BE2C (cell line): Measurements from ENCODE around the gene PRR35.

Experiments
- DNase-seq: peaks from one replicate; pipeline ENCODE4 v3.0.0-alpha.2; 2020
- H3K27me3 ChIP-seq: fragments of 250-450 bp; sonication (Bioruptor Pico); 2 replicates; pipeline ENCODE4 v1.5.1; 2020; ENCODE audit warnings: mild to moderate bottlenecking
- H3K36me3 ChIP-seq: fragments of 250-450 bp; sonication (Bioruptor Pico); 2 replicates; pipeline ENCODE4 v1.5.1; 2020; ENCODE audit warnings: mild to moderate bottlenecking
- H3K4me1 ChIP-seq: fragments of 250-450 bp; sonication (Bioruptor Pico); 2 replicates; pipeline ENCODE4 v1.5.1; 2020
- H3K4me3 ChIP-seq: 2 replicates; pipeline ENCODE4 v1.5.1; 2011; ENCODE audit warnings: low read depth, low read length
- H3K9me3 ChIP-seq: fragments of 250-450 bp; sonication (Bioruptor Pico); 2 replicates; pipeline ENCODE4 v1.5.1; 2020
- TF ChIP-seq, protein P1 (sequence below): IDR thresholded peaks from 2 replicates; pipeline ENCODE4 v1.5.1; 2012; ENCODE audit warnings: mild to moderate bottlenecking, low read depth, low read length

The PRR35 gene

DNA sequence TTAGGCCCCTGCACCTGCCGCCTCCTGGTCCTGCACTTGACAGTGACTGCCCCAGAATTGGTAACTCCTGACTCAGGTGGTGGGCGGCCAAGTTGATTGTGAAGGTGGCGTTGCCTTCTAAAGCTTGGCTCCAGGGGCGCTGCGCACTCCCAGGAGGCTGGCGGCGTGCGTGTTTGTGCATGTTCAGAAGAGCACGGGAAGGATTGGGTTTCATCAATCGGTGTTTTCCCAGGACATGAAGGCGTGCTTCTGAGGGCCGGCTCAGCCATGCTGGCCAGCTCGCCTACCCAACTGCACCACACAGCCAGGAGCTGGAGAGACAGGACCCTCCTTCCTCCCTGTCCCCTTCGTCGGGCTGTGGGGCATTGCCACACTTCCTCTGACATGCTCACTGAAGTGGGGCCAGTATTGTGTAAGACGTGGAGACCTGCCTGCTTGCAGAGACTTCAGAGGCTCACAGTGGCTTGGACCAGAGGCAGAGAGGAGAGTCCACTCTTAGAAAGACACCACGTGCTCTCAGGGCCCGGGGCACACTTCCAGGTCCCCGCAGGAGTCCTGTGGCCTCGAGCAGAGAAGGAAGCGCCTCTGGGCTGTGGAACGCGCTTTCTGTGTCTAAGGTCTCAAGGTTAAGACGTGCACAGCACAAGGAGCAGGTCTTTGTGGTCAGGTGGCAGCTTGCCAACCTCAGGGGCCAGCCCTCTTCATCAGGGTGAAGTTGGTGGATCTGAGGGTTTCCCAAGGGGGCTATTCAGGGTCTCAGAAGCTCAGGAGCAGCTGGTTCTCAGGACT, 32.5 kb downstream of the PRR35 start:
- no peaks in the 10 kb centered on the region for H3K27me3 ChIP-seq
- no peak overlapping the region for H3K4me3 ChIP-seq
- DNase-seq = no peak
- TF ChIP-seq, protein P1, sequence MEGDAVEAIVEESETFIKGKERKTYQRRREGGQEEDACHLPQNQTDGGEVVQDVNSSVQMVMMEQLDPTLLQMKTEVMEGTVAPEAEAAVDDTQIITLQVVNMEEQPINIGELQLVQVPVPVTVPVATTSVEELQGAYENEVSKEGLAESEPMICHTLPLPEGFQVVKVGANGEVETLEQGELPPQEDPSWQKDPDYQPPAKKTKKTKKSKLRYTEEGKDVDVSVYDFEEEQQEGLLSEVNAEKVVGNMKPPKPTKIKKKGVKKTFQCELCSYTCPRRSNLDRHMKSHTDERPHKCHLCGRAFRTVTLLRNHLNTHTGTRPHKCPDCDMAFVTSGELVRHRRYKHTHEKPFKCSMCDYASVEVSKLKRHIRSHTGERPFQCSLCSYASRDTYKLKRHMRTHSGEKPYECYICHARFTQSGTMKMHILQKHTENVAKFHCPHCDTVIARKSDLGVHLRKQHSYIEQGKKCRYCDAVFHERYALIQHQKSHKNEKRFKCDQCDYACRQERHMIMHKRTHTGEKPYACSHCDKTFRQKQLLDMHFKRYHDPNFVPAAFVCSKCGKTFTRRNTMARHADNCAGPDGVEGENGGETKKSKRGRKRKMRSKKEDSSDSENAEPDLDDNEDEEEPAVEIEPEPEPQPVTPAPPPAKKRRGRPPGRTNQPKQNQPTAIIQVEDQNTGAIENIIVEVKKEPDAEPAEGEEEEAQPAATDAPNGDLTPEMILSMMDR = no peak
- peaks cover 5% of the 10 kb centered on the region for H3K4me1 ChIP-seq
- no peaks in the 10 kb centered on the region for H3K9me3 ChIP-seq
- H3K36me3 ChIP-seq = 0 out of 2 replicates have a peak, but pooled peaks cover 4% of the 10 kb centered on the region

DNA sequence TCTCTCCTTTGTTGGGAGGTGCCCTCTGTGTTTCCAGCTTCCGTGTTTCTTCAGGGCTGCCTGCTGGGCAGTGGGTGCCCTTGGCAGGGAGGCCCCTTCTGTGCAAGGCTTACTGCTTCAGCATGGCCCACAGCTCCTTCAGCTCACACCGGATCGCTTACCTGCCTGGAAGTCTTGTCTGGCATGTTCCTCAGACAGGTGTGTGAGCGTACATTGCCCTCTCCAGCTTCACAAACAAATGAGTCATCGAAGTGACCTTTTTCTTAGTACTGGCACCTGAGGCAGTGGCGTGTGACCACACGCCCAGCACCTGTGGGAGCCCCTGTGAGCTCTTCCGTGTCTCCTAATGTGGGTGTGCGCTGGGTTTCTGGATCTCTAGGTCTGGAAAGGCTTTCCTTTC, 33.2 kb downstream of the PRR35 start:
- H3K27me3 ChIP-seq = no peaks in the 10 kb centered on the region
- 0 out of 2 replicates have a peak, but pooled peaks cover 4% of the 10 kb centered on the region for H3K36me3 ChIP-seq
- DNase-seq = no peak
- H3K4me1 ChIP-seq = no peaks in the 10 kb centered on the region
- no peak overlapping the region for H3K4me3 ChIP-seq
- no peaks in the 10 kb centered on the region for H3K9me3 ChIP-seq
- TF ChIP-seq, protein P1 = no peak

DNA sequence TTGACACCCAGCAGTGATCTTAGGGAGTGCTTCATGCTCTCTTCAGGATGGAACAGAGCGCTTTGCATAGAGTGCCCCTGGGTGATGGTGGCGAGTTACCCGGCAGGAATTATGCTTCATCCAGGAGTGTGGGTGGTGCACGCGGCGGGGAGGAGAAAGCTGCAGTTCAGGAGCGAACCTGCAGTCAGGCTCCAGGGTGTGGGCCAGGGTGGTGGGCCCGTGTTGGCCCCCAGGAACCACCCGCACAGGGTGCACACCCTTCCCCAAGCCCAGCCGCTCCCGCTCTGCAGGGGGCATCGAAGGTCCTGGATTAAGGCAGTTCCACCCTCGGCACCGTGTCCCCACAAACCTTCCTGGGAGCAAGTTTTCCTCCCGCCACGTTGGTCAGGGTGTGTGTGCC, 33.6 kb downstream of the PRR35 start:
- H3K9me3 ChIP-seq = no peaks in the 10 kb centered on the region
- H3K4me3 ChIP-seq = no peak overlapping the region
- no peak for DNase-seq
- TF ChIP-seq, protein P1 = no peak
- H3K27me3 ChIP-seq = no peaks in the 10 kb centered on the region
- peaks cover 6% of the 10 kb centered on the region; the same call in 1 of the 2 replicates for H3K36me3 ChIP-seq
- no peaks in the 10 kb centered on the region for H3K4me1 ChIP-seq

DNA sequence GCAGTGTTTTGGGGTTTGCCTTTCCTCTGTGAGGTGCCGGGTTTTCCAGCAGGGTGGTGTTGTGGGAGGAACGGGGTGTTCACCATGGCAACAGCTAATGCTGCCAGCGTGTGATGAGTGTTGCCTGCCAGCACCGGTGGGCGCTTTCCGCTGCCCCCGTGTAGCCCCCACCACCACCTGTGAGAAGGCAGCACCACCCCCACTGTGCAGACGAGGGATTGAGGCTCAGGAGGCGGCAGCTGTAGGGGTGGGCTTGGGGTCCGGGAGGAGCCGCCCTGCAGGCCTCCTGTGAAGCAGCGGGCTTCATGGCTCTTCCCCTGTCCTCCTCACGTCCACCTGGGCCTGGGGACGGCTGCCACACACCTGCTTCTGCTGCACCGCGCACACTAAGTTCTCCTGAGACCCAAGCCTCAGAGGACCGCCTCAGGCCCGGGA, 34.9 kb downstream of the PRR35 start:
- Histone ChIP-seq H3K27me3 (no peaks in the 10 kb centered on the region), H3K4me1 (no peaks in the 10 kb centered on the region)
- TF ChIP-seq, protein P1 = no peak

DNA sequence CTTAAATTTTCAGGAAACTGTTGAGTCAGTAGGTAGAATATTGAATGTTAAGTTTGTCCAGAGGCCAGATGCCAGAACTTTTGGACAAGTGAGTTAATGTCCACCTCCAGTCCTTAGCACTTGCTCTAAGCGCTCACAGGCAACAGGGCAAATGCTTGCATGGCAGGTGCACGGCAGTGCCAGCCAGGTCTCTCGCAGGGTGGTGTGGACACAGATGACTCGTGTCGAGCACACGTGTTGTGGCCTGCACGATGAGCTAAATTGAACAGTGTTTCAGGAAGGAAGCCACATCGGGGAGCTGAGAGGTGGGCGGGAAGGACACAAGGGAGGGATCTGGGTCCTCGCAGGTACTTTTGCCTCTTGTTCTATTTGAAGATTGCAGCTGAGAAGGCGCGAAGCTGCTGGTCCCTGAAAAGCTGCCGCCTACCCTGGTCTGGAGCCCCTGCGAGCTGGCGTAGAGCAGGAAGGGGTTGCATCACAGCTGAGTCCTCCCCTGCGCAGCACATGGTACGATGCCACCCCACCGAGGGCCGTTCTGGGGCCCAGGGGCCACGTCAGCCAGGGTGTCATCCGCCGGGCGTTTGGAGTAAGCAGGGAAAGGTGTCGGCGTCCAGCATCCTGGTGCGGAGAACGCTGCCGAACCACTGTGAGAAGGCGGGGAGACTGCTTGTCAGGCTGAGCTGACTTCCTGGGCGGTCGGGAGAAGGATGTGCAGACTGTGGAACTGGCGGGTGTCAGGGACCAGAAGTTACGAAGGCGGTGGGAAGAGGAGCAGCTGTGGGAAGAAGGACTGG, 35.9 kb downstream of the PRR35 start:
- Histone ChIP-seq H3K27me3 (no peaks in the 10 kb centered on the region), H3K4me3 (no peak overlapping the region), H3K4me1 (no peaks in the 10 kb centered on the region), H3K9me3 (no peaks in the 10 kb centered on the region), H3K36me3 (peaks cover 11% of the 10 kb centered on the region; the same call in 1 of the 2 replicates)
- TF ChIP-seq, protein P1 = no peak
- DNase-seq = no peak

More for the DNA sequence above, 34.9 kb downstream of the PRR35 start:
- H3K9me3 ChIP-seq = no peaks in the 10 kb centered on the region
- peaks cover 11% of the 10 kb centered on the region; the same call in 1 of the 2 replicates for H3K36me3 ChIP-seq
- H3K4me3 ChIP-seq = no peak overlapping the region
- no peak for DNase-seq
